GM19238 (cell line): ENCODE results near the gene OR2T27.
"Not testable (repeated sequence)": the region's sequence is repeated elsewhere in the genome, so short reads cannot be mapped to it uniquely, and the experiment has no call there.

Experiments used
- DNase-seq: peaks from one replicate; pipeline ENCODE4 v3.0.0; 2011; ENCODE audit warnings: low spot score; ENCODE audit not compliant: insufficient read length

OR2T27 gene

GRCh38 chr1:248655354-248655753, at the start of gene OR2T27:
OR2T27 (minus strand) TSS chr1:248655528; CDS start chr1:248650884, 4,644 bp downstream.
- DNase-seq: not testable (repeated sequence)

GRCh38 chr1:248704606-248705005, 49.3 kb upstream of the OR2T27 start:
- no peak for DNase-seq

DNA sequence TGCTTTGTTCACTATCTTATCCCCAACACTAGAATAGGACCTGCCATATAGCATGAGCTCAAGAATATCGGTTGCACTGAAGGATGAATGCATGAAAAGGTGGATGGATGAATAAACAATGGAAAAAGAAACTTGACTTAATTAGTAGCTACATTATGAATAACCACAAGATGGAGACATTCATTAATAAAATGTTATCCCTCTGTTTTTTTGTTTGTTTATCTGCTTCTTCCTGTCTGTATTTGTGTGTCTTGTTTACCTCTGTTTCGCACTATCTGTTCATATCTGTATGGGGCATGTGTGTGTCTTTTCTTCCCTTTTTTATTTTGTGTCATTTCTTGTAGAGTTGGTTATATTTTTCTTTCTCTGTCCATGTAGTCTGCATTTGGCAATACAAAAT, 48.3 kb upstream of the OR2T27 start:
- no peak for DNase-seq

- no peak for DNase-seq
These were observed 47.4 kb upstream of the OR2T27 start, which contains the start of gene OR14I1 for GRCh38 chr1:248702714-248703113. OR14I1 (minus strand) TSS chr1:248702766.

- no peak for DNase-seq
These were observed 43.8 kb upstream of the OR2T27 start for GRCh38 chr1:248699099-248699498.

- DNase-seq: no peak
These were observed 42.6 kb upstream of the OR2T27 start for GRCh38 chr1:248697907-248698306.

GRCh38 chr1:248696774-248697173, 41.4 kb upstream of the OR2T27 start:
- no peak for DNase-seq

- no peak for DNase-seq
These were observed 40.9 kb upstream of the OR2T27 start for GRCh38 chr1:248696261-248696660.

DNA sequence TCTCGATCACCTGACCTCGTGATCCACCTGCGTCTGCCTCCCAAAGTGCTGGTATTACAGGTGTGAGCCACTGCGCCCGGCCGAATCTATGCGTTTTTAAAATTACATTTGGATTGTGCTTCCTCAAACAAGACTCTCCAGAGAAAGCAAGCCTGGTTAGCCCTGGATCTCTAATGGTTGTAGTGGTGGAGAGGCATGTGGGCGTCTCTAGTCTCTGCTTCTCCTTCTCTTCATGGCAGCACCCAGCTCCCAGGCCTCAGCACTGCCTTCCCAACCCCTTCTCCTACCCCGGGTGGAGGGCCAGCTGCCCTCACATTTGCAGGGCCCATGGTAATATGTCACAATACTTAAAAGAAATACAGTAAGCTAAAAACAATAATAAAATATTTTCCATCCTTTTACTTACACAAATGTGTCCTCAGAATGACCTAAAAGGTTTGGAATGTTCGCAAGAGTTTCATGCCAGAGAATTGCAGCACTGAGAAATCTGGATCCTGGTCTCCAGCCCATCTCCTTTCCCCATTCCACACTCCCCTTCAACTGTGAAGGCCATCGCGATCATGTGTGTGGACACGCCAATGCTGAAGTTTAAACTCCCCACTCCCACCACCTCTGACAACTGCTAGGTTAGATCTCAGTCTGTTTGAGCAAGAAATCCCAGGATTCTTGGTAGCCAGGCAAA, 40.3 kb upstream of the OR2T27 start:
- DNase-seq: no peak

GRCh38 chr1:248691567-248692155, 36.3 kb upstream of the OR2T27 start:
- no peak for DNase-seq

DNA sequence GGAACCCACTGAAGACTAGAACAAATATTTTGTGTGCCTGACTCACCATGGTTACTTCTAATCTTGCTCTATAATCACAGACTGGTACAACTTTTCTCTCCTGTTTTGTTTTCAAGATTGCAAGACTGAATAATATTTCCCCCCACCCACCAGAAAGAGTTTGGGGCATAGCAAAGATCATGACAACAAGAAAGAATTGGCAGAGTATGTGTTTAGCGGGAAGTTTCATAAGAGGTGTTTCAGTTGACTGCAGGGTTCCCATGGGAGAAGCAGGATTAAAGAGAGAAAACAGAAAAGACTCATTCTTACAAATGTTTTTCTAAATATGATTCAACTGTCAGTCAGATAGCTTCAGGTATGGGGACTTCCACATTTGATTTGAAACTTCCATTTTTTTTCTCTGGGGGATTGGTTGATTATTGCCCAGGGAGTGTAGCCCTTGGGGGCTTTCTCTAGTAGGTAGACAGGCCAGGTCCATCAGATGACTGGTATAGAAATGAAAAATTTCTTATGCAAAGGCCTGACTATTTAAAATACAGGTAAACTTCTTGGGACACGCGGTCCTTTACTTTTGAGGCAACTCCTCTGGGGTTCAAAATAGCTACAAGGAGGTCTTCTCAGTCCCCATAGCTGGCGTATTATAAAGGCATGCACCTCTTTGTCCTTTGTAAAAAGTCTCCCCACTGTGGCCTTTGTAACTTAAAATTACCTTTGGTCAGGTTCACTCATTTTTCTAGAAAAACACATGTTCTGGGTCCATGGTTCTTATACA, 33.4 kb upstream of the OR2T27 start:
- peak; percentile 35 for DNase-seq

DNA sequence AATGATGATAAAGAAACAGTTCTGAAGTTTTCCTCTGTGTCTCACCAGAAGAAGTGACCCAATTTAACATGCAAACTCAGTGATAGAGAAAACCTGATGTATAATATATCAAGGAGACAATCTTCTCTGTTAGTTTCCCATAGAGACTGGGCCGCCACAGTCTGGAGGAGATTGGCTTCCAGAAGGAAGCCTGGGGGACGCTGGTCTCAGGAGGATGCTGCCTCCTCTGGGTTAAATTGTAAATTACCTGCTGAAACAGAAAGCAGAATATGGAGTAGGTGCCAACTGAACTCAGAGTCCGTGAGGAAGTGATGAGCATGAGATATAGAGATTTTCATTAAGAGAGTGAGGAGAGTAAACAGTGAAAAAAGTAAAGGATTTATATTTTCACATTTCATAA, 31.5 kb upstream of the OR2T27 start:
- peak; percentile 39 for DNase-seq

- DNase-seq: no peak
These were observed 26.3 kb upstream of the OR2T27 start for GRCh38 chr1:248681651-248682050.

DNA sequence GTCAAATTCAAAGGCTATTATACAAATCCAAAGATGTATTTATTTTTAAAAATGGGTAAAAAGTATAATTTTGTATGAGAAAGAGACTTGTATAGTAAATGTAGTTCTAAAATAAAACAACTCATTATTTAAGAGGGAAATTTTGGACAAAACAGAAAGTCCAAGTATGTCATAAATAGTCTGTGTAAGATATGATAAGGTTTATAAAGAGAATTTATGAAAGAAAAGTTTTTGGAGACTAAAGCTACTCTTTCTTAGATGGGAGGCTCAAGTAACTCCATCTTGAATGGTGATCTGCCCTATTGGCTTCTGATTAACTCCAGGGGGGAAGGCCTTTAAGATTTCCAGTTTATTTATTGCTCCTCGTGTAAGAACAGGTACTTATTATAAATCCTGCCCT, 14.7 kb upstream of the OR2T27 start:
- no peak for DNase-seq

DNA sequence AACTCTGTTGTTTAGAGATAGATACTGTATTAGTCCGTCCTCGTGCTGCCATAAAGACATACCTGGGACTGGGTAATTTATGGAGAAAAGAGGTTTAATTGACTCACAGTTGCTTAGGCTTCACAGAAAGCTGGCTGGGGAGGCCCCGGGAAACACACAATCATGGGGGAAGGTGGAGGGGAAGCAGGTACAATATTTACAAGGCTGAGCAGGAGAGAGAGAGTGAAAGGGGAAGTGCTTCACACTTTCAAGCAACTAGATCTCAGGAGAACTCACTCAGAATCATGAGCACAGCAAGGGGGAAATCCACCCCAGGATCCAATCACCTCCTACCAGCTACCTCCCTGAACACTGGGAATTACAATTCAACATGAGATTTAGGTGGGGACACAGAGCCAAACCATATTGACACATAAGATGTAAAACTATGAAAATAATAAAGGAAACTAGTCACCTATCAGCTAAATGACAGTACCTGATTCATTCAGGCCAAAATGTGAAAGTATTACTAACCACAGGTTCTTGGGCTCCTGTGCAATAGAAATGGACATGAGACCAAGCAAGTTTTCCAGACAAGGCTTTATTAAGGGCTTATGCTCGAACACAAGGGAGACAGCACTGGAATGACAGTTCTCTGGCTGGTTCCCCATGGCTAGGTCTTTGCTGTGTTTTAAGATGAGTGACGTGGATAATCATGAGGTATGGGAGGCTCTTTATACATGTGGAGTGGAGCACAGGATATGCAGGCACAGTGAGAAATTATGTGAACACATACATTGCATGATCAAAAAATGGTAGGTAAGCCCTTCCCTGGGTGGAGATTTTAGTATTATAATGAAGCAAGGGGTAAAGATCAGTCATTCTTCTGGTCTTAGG, 8.4 kb upstream of the OR2T27 start:
- not testable (repeated sequence) for DNase-seq

DNA sequence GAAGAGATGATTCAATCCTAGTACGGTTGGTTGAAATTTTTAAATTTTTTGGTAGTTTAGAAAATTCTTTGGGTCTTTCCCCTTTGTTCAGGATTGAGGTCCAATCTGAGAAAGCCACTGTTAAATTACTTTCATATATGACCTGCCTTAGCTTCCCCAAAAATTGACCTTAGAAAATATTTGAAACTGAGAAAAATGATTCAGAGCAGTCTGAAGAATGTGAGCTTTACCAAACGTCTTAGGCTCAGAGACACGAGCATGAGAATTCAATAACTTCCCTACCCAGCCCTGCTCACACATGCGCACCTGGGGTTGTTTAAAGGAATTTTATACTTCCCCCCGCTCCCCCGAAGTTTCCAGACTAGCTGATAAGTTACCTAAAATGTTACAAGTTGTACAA, 1.5 kb upstream of the OR2T27 start:
- not testable (repeated sequence) for DNase-seq

DNA sequence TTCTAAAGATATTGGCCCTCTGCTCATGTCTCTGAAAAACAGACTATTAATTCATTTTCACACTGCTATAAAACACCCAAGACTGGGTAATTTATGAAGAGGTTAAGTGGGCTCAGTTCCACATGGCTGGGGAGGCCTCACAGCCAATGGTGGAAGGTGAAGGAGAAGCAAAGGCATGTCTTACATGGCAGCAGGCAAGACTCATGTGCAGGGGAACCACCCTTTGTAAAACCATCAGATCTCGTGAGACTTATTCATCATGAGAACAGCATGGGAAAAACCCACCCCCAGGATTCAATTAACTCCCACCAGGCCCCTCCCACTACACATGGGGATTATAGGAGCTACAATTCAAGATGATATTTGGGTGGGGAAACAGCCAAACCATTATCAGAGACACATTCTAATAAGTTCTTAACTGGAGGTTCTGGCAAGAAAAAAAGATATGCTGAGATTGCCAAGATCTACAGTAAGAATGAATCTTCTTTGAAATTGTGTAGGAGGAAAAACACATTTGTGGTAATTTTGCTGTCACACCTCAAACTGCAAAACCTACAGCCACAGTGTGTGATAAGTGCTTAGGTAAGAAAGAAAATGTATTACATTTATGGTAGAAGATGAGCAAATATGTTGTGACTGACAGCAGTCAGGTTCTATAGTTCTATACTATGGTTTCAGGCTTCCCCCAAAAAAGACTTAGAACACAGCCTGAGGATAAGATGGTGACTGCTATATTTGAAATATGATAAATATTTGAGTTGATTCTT, 6.4 kb downstream of the OR2T27 start:
- not testable (repeated sequence) for DNase-seq

- not testable (repeated sequence) for DNase-seq
These were observed 10.2 kb downstream of the OR2T27 start, which contains the start of gene OR2T35 for GRCh38 chr1:248645178-248645577. OR2T35 (minus strand) TSS chr1:248645278; CDS start chr1:248639258, 6,020 bp downstream.

GRCh38 chr1:248642971-248643651, 12.2 kb downstream of the OR2T27 start:
- not testable (repeated sequence) for DNase-seq

- DNase-seq: not testable (repeated sequence)
These were observed 13.7 kb downstream of the OR2T27 start for GRCh38 chr1:248641583-248641982.
